Fibroblast of the aortic adventitia (primary cell): Measurements from ENCODE around the gene TSC2. TPM values are rescaled to one million over a fixed set of nuclear protein-coding genes. Genes with fewer than 3 reads are reported as not detected.

ENCODE experiments used
- DNase-seq: peaks from one replicate; pipeline ENCODE4 v3.0.0-alpha.2; 2010; ENCODE audit warnings: low read depth
- H3K4me3 ChIP-seq: 2 replicates; pipeline ENCODE4 v1.5.1; 2011; ENCODE audit warnings: low read depth, mild to moderate bottlenecking, control low read depth, low read length, moderate library complexity
- total RNA-seq: library from RNA; depleted of rRNA; stranded (reverse); fragments of >200 nt; gene quantifications from 2 replicates; pipeline ENCODE4 v1.2.3, GENCODE V29; 2012; ENCODE audit warnings: low replicate concordance
- TF ChIP-seq, protein P1 (sequence below): IDR thresholded peaks from 2 replicates; pipeline ENCODE4 v1.5.1; 2011; ENCODE audit warnings: mild to moderate bottlenecking, low read length, control low read depth, inconsistent platforms; ENCODE audit not compliant: insufficient read depth

TSC2 gene
- 58.7 and 145 TPM in 2 replicates for total RNA-seq

DNA sequence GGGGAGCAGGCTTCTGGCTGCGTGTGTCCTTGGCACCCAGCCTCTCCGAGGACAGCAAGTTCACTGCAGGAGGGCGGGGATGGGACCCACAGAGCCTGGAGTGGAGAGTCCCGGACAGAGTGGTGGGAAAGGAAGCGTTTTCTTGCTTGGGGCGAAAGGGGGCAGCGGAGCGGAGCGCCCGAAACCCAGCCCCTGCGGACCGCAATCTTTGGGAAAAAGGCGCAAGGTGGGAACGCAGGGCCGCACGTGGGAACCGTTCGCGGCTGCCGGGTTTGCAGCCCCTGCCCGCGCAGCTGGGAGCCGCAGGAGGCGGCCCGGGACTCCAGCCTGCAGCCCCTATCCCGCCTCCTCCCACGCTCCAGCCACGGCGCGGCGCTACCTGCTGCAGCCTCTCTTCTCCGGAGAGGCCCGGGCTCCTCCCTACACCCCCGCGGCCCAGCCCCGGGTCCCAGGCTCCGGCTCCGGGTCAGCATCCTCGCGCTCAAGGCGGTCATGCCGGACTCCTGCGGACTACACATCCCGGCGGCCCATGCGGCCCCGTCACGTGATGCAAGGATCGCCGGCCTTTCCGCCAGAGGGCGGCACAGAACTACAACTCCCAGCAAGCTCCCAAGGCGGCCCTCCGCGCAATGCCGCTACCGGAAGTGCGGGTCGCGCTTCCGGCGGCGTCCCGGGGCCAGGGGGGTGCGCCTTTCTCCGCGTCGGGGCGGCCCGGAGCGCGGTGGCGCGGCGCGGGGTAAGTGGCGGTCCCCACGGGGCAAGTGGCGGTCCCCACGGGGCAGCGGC is at the start of gene TSC2, which contains the start of gene NTHL1:
TSC2 (plus strand) TSS at position 656 of the 786 bp plus-strand sequence. CDS start 631 bp downstream, outside the sequence.
NTHL1 (minus strand) TSS at position 505 of the 786 bp plus-strand sequence; CDS start at position 494, 11 bp downstream.
- H3K4me3 ChIP-seq, result peak within 1 kb of the TSS; percentile 93
- TF ChIP-seq, protein P1, sequence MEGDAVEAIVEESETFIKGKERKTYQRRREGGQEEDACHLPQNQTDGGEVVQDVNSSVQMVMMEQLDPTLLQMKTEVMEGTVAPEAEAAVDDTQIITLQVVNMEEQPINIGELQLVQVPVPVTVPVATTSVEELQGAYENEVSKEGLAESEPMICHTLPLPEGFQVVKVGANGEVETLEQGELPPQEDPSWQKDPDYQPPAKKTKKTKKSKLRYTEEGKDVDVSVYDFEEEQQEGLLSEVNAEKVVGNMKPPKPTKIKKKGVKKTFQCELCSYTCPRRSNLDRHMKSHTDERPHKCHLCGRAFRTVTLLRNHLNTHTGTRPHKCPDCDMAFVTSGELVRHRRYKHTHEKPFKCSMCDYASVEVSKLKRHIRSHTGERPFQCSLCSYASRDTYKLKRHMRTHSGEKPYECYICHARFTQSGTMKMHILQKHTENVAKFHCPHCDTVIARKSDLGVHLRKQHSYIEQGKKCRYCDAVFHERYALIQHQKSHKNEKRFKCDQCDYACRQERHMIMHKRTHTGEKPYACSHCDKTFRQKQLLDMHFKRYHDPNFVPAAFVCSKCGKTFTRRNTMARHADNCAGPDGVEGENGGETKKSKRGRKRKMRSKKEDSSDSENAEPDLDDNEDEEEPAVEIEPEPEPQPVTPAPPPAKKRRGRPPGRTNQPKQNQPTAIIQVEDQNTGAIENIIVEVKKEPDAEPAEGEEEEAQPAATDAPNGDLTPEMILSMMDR, result peak; percentile 55
- DNase-seq, result peak; percentile 94

DNA sequence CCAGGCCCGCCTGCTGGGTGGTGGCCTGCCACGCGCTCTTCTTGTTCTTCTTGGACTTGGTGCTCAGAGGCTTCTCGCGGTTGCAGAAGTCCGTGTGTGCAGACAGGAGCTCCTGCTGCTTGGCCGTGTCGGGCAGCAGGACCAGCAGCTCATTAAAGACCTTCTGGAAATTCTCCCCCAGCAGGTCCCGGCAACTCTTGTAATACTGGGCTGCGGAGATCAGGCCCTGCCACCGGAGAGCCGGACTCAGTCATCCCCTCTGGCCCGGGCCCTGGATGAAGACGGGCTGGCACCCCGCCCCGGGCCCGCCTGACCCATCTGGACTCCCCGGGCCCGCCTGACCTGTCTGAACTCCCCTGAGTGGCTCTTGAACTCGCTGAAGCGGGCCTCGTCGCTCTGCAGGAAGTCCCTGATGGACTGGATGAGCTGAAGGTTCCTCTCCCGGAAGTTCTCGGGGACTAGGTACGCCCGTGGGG is 49.4 kb upstream of the TSC2 start:
- no peak for DNase-seq
- TF ChIP-seq, protein P1, result no peak
- no peak overlapping the region for H3K4me3 ChIP-seq

DNA sequence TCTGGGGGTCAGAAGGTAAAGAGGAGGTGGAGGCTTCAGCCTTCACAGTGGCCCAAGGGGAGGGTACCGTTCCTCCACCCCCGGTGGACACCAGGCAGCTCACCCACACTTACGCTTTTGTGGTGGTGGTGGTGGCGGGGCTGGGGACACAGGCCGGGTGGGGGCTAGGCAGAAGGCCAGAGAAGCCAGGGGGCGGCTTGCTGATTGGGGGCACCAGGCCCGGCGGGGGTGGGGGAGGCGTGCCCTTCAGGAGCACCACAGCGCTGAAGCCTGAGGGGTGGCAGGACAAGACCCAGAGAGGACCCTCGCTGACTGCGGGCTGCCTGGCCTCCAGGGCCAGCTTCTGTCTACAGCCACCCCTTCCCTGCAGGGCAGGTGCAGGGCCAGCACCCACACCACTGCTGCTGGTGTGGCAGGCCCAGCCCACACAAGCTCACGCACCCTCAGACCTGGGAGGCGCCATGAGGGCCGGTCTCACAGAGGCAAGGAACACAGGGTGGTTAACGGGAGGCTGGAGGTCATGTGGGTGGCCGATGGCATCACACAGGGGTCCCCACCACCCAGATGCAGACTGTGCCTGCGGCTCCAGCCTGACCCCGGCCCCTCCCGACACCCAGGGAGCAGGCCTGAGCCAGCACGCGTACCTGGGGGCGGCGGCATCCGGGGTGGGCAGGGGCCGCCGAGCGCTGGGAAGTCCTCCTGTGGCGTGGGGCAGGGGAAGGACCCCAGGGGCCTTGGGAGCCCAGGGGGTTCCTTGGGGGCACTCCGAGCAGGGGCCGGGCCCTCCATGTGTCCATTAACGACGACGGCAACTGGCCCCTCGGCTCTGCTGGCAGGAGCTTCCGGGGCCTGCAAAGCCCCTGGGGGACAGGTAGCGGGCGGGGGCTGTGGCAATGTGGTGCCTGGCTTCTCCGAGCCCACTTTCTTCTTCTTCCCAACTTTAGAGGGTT is 48.7 kb upstream of the TSC2 start:
- TF ChIP-seq, protein P1, result no peak
- H3K4me3 ChIP-seq, result no peak overlapping the region
- no peak for DNase-seq

DNA sequence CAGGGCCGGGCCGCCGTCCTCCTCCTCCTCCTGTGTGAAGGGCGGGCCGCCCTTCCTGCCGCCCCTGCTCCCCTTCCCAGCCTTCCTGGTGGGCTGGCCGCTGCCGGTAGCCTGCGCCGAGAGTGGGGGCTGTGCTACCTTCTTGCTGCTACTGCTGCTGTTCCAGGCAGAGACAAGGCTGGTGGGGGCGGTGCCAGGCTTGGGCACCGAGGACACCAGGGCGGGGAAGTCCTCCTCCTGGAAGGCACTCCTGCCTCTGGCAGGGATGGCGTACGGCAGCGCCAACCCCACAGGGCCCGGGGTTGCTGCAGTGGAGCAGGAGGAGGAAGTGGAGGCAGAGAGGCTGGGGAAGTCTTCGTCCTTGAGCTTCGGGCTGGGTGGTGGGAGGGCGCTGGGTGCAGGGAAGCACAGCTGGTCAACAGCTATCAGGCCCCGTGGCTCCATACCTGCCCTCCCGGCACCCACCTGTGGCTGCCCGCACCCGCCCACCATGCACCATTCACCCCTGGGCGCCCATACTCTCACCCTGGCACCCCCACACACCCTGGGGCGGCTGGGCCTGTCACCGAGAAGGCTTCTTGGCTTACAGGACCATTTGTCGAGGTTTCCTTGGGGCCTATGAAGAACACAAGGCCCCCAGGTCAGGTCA is 47.8 kb upstream of the TSC2 start:
- no peak overlapping the region for H3K4me3 ChIP-seq
- TF ChIP-seq, protein P1, result no peak
- DNase-seq, result no peak

DNA sequence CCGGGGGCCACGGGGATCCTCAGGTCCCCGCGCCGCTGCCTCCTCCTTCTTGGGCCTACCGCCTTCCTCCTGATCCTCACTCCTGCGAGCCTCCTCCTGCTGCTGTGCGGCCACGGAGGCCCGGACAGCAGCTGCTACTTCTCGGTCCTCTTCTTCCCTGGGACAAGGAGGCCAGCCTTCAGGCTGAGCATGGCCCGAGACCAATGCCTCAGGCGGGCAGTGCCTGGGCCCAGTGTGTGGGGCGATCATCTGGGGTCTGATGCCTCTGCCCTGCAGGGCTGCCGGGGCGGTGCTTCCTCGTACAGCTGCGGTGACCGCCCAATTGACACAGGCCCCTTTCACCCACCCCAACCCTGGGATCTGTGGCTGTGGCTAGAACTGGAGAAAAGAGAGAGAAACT is 46.8 kb upstream of the TSC2 start:
- TF ChIP-seq, protein P1, result no peak
- no peak for DNase-seq
- no peak overlapping the region for H3K4me3 ChIP-seq
